SK-N-SH (cell line): ENCODE data around the gene LRRC1. TPM values are rescaled to one million over a fixed set of nuclear protein-coding genes. Genes with fewer than 3 reads are reported as not detected.

Experiments used
- CTCF ChIA-PET: fragments of 300-600, 350-600 bp; formaldehyde crosslinking; extraction: SDS; loops from one replicate; lab custom pipeline; 2021; lab: Yijun Ruan, JAX
- POLR2A ChIA-PET: fragments of 350-600 bp; sonication (Branson Sonifier 250); formaldehyde crosslinking; extraction: SDS; loops from one replicate; lab custom pipeline; 2020; ENCODE audit warnings: antibody characterized with exemption, inconsistent platforms; lab: Yijun Ruan, JAX
- DNase-seq: peaks from one replicate; pipeline ENCODE4 v3.0.0; 2012
- H2AFZ ChIP-seq: fragments of 200-600 bp; sonication (generic); 2 replicates; pipeline ENCODE4 v1.8.1; 2016; ENCODE audit warnings: antibody characterized with exemption, mild to moderate bottlenecking, low read depth
- H3F3A ChIP-seq: fragments of 200-600 bp; sonication (generic); replicated peaks from 2 replicates; pipeline ENCODE3; 2016; ENCODE audit warnings: antibody characterized with exemption, mild to moderate bottlenecking; ENCODE audit not compliant: insufficient read depth
- H3K27ac ChIP-seq, 2 experiments: fragments of 200-500 bp in 1 of 2; fragments of 200-600 bp in 1 of 2; sonication (Bioruptor generic) in 1 of 2; sonication (generic), shearing (Covaris generic) in 1 of 2; 2 replicates each; pipeline versions ENCODE4 v1.5.1 to v1.6.1; 2014 to 2016; ENCODE audit warnings: low read depth in 2 of 2, inconsistent platforms in 1 of 2, low read length in 1 of 2, mild to moderate bottlenecking in 1 of 2, mixed read lengths in 1 of 2
- H3K27me3 ChIP-seq: fragments of 200-600 bp; sonication (generic), shearing (Covaris generic); 2 replicates; pipeline ENCODE4 v1.6.1; 2016; ENCODE audit warnings: mixed run types; ENCODE audit not compliant: insufficient read depth
- H3K36me3 ChIP-seq, 2 experiments: fragments of 200-500 bp in 1 of 2; fragments of 200-600 bp in 1 of 2; sonication (Bioruptor generic) in 1 of 2; sonication (generic) in 1 of 2; replicated peaks in 1 of 2; 2 replicates each; pipeline versions ENCODE3 to v1.5.1; 2014 to 2016; ENCODE audit warnings: low read length in 1 of 2, mild to moderate bottlenecking in 1 of 2; ENCODE audit not compliant: insufficient read depth in 2 of 2, control insufficient read depth in 1 of 2
- H3K4me1 ChIP-seq, 2 experiments: fragments of 200-500 bp in 1 of 2; fragments of 200-600 bp in 1 of 2; sonication (Bioruptor generic) in 1 of 2; sonication (generic), shearing (Covaris generic) in 1 of 2; 2 replicates each; pipeline versions ENCODE4 v1.5.1 to v1.6.1; 2014 to 2016; ENCODE audit warnings: low read depth in 1 of 2, low read length in 1 of 2, mixed run types in 1 of 2; ENCODE audit not compliant: insufficient read depth in 2 of 2, control insufficient read depth in 1 of 2
- H3K4me2 ChIP-seq: fragments of 200-600 bp; sonication (generic), shearing (Covaris generic); 2 replicates; pipeline ENCODE4 v1.6.1; 2017; ENCODE audit warnings: mixed run types
- H3K4me3 ChIP-seq, 2 experiments: fragments of 200-500 bp in 1 of 2; fragments of 200-600 bp in 1 of 2; sonication (Bioruptor generic) in 1 of 2; sonication (generic), shearing (Covaris generic) in 1 of 2; 2 replicates each; pipeline versions ENCODE4 v1.5.1 to v1.8.1; 2014 to 2016; ENCODE audit warnings: low read depth in 2 of 2, inconsistent platforms in 1 of 2, low read length in 1 of 2, mild to moderate bottlenecking in 1 of 2, mixed read lengths in 1 of 2, moderate library complexity in 1 of 2
- H3K79me2 ChIP-seq: fragments of 200-600 bp; sonication (generic); 2 replicates; pipeline ENCODE4 v1.8.1; 2017; ENCODE audit warnings: mild to moderate bottlenecking; ENCODE audit not compliant: insufficient read depth
- H3K9ac ChIP-seq: fragments of 200-600 bp; sonication (generic); 2 replicates; pipeline ENCODE4 v1.6.1; 2017; ENCODE audit warnings: mixed run types
- H3K9me2 ChIP-seq: fragments of 200-600 bp; sonication (generic); 2 replicates; pipeline ENCODE4 v1.6.1; 2017; ENCODE audit warnings: mixed run types
- H3K9me3 ChIP-seq: fragments of 200-600 bp; sonication (generic); 2 replicates; pipeline ENCODE4 v1.6.1; 2017; ENCODE audit warnings: mixed run types, mild to moderate bottlenecking, moderate library complexity
- H4K20me1 ChIP-seq: fragments of 200-600 bp; sonication (generic); 2 replicates; pipeline ENCODE4 v1.6.1; 2017; ENCODE audit warnings: mild to moderate bottlenecking, mixed run types; ENCODE audit not compliant: insufficient read depth
- CHD2 ChIP-seq: fragments of 150-350 bp; IDR thresholded peaks from 2 replicates; pipeline ENCODE4 v1.6.1; 2018; ENCODE audit warnings: low read length; ENCODE audit not compliant: partially characterized antibody
- FOSL2 ChIP-seq: IDR thresholded peaks from 2 replicates; pipeline ENCODE4 v1.4.0; 2012; ENCODE audit warnings: low read depth, mild to moderate bottlenecking, moderate library complexity, borderline replicate concordance
- GATA2 ChIP-seq: sonication (generic); formaldehyde crosslinking; IDR thresholded peaks from 2 replicates; pipeline ENCODE4 v1.5.0; 2020; ENCODE audit warnings: mild to moderate bottlenecking, missing genetic modification reagents
- JUND ChIP-seq: IDR thresholded peaks from 2 replicates; pipeline ENCODE4 v1.4.0; 2012
- MEF2A ChIP-seq: IDR thresholded peaks from 2 replicates; pipeline ENCODE4 v1.4.0; 2012; ENCODE audit warnings: low read depth, borderline replicate concordance
- NRF1 ChIP-seq: IDR thresholded peaks from 2 replicates; pipeline ENCODE4 v1.6.1; 2012; ENCODE audit warnings: low read depth, mild to moderate bottlenecking, low read length
- POLR2AphosphoS5 ChIP-seq: IDR thresholded peaks from 2 replicates; pipeline ENCODE4 v1.6.1; 2012; ENCODE audit warnings: low read depth, low read length
- REST ChIP-seq: IDR thresholded peaks from 2 replicates; pipeline ENCODE4 v1.6.1; 2012; ENCODE audit warnings: mild to moderate bottlenecking, low read depth, low read length, moderate library complexity
- SMC3 ChIP-seq: IDR thresholded peaks from 2 replicates; pipeline ENCODE4 v1.6.1; 2012; ENCODE audit warnings: low read depth, low read length, improper control_type of control experiment
- TCF12 ChIP-seq: IDR thresholded peaks from 2 replicates; pipeline ENCODE4 v1.4.0; 2012
- WGBS: methylation state at CpG from one replicate; pipeline ENCODE4 v1.1.6; 2017; ENCODE audit warnings: low lambda C conversion rate; 5-methylcytosine and 5-hydroxymethylcytosine counted together
- polyA plus RNA-seq, 3 experiments: library from polyadenylated mRNA; depleted of rRNA; stranded (reverse); fragments of >200 nt; gene quantifications; 2 replicates each; pipeline ENCODE4 v1.2.3, GENCODE V29; 2012
- TF ChIP-seq, protein P1 (sequence below): IDR thresholded peaks from 2 replicates; pipeline ENCODE4; 2012
- TF ChIP-seq, protein P2 (sequence below): fragments of 150-350 bp; IDR thresholded peaks from 2 replicates; pipeline ENCODE4 v1.6.1; 2017; ENCODE audit warnings: antibody characterized with exemption, low read length, low read depth, borderline replicate concordance

The LRRC1 gene
- polyA plus RNA-seq, 1 of the 3 experiments (the other 2 are of a cell fraction) = 0.84 TPM

GRCh38 chr6:53837865-53838769, 43.3 kb downstream of the LRRC1 start:
- Histone ChIP-seq H3K27ac (no peak overlapping the region), H3K27me3 (no peaks in the 10 kb centered on the region), H3F3A (no peaks in the 10 kb centered on the region), H4K20me1 (no peaks in the 10 kb centered on the region), H3K4me3 (no peak overlapping the region), H3K9me2 (no peaks in the 10 kb centered on the region), H2AFZ (no peak overlapping the region), H3K9ac (no peak overlapping the region), H3K4me2 (no peak overlapping the region), H3K9me3 (no peaks in the 10 kb centered on the region), H3K36me3 (no peaks in the 10 kb centered on the region), H3K79me2 (no peaks in the 10 kb centered on the region), H3K4me1 (no peaks in the 10 kb centered on the region)
- ChIA-PET POLR2A (no interaction called here), CTCF (interaction anchor here (1.4 kb wide), 1 partner anchor 108 kb away, joined by 3 read pairs; no protein-coding TSS in a partner anchor)
- DNase-seq = no peak
- 5% methylated on average over 3 of the region's 3 CpGs for WGBS
- TF ChIP-seq SMC3 (no peak), FOSL2 (no peak), POLR2AphosphoS5 (no peak), JUND (no peak), CHD2 (no peak), NRF1 (no peak), MEF2A (no peak), TCF12 (no peak), GATA2 (CRISPR knock-in tag) (no peak), REST (no peak)
- TF ChIP-seq, protein P1, sequence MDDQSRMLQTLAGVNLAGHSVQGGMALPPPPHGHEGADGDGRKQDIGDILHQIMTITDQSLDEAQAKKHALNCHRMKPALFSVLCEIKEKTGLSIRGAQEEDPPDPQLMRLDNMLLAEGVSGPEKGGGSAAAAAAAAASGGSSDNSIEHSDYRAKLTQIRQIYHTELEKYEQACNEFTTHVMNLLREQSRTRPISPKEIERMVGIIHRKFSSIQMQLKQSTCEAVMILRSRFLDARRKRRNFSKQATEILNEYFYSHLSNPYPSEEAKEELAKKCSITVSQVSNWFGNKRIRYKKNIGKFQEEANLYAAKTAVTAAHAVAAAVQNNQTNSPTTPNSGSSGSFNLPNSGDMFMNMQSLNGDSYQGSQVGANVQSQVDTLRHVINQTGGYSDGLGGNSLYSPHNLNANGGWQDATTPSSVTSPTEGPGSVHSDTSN = no peak
- TF ChIP-seq, protein P2, sequence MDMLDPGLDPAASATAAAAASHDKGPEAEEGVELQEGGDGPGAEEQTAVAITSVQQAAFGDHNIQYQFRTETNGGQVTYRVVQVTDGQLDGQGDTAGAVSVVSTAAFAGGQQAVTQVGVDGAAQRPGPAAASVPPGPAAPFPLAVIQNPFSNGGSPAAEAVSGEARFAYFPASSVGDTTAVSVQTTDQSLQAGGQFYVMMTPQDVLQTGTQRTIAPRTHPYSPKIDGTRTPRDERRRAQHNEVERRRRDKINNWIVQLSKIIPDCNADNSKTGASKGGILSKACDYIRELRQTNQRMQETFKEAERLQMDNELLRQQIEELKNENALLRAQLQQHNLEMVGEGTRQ = no peak
